GM12872 (cell line): Measurements from ENCODE around the gene TMEM9B.

Source experiments
- TF ChIP-seq, protein P1 (sequence below): IDR thresholded peaks from 3 replicates; pipeline ENCODE4 v1.5.1; 2011; ENCODE audit warnings: low read depth, mild to moderate bottlenecking, low read length, moderate library complexity; ENCODE audit not compliant: insufficient read depth

TMEM9B gene

DNA sequence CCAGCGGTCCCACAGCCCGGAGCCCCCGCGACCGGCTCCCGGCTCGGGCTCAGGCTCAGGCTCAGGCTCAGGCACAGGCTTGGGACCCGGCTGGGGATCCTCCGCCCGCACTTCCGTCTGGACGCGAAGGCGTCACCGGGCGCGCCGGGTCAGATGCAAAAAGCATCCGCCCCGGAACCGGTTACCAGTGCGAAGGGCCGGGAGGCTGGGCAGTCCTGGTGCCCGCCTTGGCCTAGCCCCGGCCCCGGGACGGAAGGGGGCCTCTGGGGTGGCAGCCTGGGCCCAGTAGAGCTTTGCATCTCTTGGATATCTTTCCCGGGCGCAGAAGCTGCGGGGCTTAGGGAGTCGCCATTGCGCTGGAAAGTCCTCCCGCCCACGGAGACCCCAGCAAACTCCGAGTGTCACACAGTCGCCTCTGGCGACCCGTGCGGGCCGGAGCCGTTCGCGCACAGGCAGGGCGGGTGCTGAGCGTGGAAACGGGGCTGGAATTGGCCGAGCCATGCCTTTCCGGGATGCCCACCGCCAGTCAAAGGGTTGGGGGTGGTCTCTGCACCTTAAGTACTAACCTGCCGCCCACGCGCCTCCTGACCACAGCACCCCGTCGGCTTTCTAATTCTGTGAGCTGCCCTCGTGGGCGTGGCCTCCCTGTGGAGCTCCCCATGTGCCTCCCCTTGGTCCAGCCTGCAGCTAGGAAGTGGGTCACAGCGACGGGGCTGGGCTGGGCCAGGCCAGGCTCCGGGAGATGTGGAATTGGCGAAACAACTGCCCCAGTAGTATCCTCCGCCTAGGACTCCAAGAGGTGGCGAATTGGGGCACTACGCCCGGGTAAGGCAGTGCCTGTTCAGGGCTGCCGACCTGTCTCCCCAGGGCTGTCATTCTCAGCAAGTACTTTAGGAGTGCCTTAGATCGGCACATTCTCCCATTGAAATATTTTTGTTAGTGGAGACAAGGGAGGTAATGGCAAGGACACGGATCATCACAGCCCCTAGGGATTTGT, at the start of gene TMEM9B:
Gene TMEM9B (minus strand): TSS at position 119 of the 997 bp plus-strand sequence. CDS start 129 bp downstream, outside the sequence.
- TF ChIP-seq, protein P1, sequence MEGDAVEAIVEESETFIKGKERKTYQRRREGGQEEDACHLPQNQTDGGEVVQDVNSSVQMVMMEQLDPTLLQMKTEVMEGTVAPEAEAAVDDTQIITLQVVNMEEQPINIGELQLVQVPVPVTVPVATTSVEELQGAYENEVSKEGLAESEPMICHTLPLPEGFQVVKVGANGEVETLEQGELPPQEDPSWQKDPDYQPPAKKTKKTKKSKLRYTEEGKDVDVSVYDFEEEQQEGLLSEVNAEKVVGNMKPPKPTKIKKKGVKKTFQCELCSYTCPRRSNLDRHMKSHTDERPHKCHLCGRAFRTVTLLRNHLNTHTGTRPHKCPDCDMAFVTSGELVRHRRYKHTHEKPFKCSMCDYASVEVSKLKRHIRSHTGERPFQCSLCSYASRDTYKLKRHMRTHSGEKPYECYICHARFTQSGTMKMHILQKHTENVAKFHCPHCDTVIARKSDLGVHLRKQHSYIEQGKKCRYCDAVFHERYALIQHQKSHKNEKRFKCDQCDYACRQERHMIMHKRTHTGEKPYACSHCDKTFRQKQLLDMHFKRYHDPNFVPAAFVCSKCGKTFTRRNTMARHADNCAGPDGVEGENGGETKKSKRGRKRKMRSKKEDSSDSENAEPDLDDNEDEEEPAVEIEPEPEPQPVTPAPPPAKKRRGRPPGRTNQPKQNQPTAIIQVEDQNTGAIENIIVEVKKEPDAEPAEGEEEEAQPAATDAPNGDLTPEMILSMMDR, result no peak

DNA sequence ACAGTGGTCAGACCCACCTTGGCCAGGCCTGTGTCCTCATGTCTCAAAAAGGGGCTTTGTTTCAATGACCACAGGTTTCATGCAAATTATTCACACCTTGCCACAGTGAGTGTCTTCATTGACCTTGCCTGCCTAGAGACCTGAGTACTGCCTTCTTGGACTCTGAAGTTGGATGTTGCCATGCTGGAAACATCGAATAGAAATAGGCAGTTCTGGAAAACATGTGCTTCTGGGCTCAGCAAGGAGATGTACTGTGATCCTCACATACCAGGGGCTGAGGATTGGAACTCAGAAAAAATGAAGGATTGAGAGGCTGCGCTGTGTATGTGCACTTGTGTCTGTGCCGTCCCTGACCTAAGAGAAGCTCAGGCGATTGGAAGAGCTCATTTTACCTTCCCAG, 49.1 kb upstream of the TMEM9B start:
- TF ChIP-seq, protein P1, result no peak

DNA sequence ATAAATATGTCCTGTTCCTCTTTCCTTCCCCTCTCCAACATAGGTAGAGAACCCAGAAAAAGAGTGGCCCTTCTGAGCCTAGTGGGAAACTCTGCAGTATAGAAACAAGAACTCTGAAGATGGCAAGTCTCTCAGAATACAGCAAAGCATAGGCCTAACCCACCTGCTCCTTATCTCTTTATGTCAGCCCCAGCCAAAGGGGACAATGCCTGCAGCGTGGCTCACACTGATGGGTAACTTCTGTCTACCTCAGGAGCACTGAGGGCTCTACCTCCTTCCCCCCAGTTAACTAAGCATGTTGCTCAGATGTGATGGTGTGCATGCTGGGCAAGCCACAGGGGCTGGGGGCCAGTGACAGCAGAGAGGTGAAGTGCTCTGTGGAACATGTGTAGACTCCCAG, 44.4 kb upstream of the TMEM9B start:
- TF ChIP-seq, protein P1, result no peak

DNA sequence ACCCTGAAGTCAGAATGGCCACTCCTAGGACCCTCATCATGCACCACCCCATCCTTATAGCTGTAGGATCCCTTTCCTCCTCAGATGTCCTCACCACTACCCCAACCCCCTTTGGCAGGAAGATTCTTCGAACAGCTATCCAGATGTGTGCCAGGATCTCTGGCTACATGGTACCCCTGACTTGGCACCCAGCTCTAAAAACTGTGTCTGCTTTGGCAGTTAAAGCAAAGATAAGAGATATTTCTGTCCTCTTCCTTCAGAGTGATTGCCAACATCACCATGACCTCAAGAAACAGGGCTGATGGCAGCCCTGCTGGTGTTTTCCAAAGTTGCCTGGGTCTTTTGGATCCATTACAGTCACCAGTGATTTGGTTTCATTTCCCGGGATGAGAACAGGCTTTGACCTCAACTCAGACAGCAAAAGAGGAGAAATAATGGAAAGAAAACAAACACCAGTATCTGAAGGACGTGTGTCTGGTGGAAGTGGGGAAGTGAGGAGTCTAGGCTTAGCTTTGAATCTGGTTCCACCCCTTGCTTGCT, 43.8 kb upstream of the TMEM9B start:
- TF ChIP-seq, protein P1, result no peak

DNA sequence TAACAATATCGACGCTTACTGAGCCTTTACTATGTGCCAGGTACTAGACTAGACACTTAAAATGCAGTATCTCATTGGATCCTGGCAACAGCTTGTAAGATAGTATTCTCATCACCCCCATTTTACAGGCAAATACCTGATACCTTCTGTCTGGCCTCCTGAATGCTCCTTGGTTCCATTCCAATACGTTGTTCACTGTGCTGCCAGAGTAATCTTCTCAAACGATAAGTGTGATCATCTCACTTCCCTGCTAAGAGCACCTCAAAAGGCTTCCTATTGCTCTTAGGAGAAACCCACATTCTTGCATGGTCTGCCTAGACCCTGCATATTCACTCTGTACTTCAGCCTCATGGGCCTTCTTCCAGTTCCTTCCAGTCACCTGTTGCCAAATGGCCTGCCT, 40.8 kb upstream of the TMEM9B start:
- TF ChIP-seq, protein P1, result no peak

DNA sequence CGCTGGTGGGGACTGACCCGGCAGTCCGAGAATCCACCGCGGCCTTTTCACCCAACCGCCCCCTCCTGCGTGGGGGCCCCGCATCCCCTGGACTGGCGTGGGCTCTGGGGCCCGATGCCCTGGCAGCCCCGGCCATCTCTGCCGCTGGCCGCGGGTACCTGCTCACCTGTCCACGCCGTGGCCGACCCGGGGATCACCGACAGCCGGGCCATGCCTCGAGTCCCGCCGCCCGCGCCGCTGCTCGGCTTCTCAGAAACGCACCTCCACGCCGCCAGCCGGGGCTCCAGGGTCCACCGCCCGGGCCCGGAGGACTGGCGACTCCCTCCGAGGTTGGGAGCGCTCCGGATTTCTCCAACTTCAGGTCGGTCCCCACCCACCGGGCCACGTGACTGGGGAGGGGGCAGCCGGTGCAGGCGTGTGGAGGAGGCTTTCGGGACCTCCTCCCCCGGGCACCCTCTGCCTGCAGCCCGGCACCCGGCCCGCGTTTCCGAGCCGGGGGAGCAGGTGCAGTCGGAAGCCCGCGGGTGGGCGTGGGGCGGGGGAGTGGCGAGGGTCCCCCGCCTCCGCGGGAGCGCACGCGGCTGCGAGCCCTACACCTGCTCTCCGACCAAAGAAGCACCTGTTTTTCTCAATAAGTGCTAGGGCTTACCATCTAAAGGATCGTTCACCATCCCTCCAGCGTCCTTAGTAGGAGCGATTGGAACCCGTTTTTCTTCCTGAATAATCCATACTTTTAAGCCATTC, 40.1 kb upstream of the TMEM9B start:
- TF ChIP-seq, protein P1, result no peak
